ENCODE measurements around the gene FLNC. TPM values are rescaled to one million over a fixed set of nuclear protein-coding genes. Genes with fewer than 3 reads are reported as not detected.

Gene FLNC
- total and polyA plus RNA-seq, 2 donors (not counting 3 experiments of a cell fraction or from before 2014, with no cell fraction given), result 19.5 to 81.9 TPM

- intact Hi-C loops (cut with micrococcal nuclease), result no loop called here
- FAIRE-seq, result no peak
- no TSS peak for BruUV-seq (replicated peaks)
- H3K27me3 ChIP-seq (ENCODE audit: control insufficient read depth in 2 of 2, insufficient read depth in 2 of 2, low read length in 2 of 2), result peaks cover 6 to 19% of the 10 kb centered on the region in 2 experiments
- no peaks in the 10 kb centered on the region for H4K20me1 ChIP-seq (replicated peaks; ENCODE audit: control insufficient read depth, extremely low read depth, insufficient read depth, low read length)
- DNase-seq (ENCODE audit: low read depth, low spot score), result no peak
- no peaks in the 10 kb centered on the region for H3K4me1 ChIP-seq (ENCODE audit: control insufficient read depth, extremely low read depth, insufficient read depth, low read length)
- no peak overlapping the region for H3K27ac ChIP-seq (ENCODE audit: insufficient read depth, low read depth, low read length)
- no peak overlapping the region for H3K4me3 ChIP-seq (replicated peaks in 1 of 3; ENCODE audit: insufficient read depth in 1 of 3, low read depth in 1 of 3, low read length in 3 of 3)
- no peaks in the 10 kb centered on the region for H3K36me3 ChIP-seq (ENCODE audit: control insufficient read depth in 2 of 2, extremely low read depth in 1 of 2, insufficient read depth in 2 of 2, low read length in 2 of 2)
- H3K9me3 ChIP-seq (replicated peaks; ENCODE audit: control insufficient read depth, insufficient read depth, low read length), result no peaks in the 10 kb centered on the region
- POLR2A ChIA-PET, result no interaction called here
- TF ChIP-seq MYC (IDR thresholded peaks at IDR 0.05; ENCODE audit: low read depth, low read length) (no peak), CTCF (IDR thresholded peaks at IDR 0.05; ENCODE audit: extremely low read depth in 1 of 2, insufficient read depth in 1 of 2, low read depth in 1 of 2, low read length in 2 of 2) (no peak), GATA2 (IDR thresholded peaks at IDR 0.05; ENCODE audit: insufficient read depth, insufficient read length, low read depth, low read length) (no peak), MAX (IDR thresholded peaks at IDR 0.05; ENCODE audit: insufficient read depth, insufficient read length) (no peak), FOS (IDR thresholded peaks at IDR 0.05; ENCODE audit: borderline replicate concordance, insufficient read depth, low read length) (no peak), POLR2AphosphoS5 (IDR thresholded peaks at IDR 0.05; ENCODE audit: insufficient read depth, low read depth, low read length) (no peak), EZH2 (IDR thresholded peaks at IDR 0.05; ENCODE audit: borderline replicate concordance, low read depth, low read length, severe bottlenecking) (no peak), JUN (IDR thresholded peaks at IDR 0.05; ENCODE audit: borderline replicate concordance, insufficient read depth, insufficient read length, low read depth) (no peak), POLR2A (IDR thresholded peaks at IDR 0.05; ENCODE audit: low read depth, low read length) (no peak)
- H3K9ac ChIP-seq (replicated peaks; ENCODE audit: extremely low read depth, insufficient read depth, low read length), result no peak overlapping the region
- H3K79me2 ChIP-seq (ENCODE audit: control insufficient read depth, insufficient read depth, low read length), result no peaks in the 10 kb centered on the region
- dilution Hi-C loops (cut with MboI; ENCODE audit: extremely low pct_ligation_motif_present, low sequenced_read_pairs), result no loop called here
- H3K9me1 ChIP-seq (replicated peaks; ENCODE audit: control insufficient read depth, extremely low read depth, insufficient read depth, low read length), result no peaks in the 10 kb centered on the region
- H2AFZ ChIP-seq (ENCODE audit: low read depth, low read length), result no peak overlapping the region
- no peak overlapping the region for H3K4me2 ChIP-seq (ENCODE audit: insufficient read depth, low read length)
- CTCF ChIA-PET, result no interaction called here
These were observed 63.9 kb downstream of the FLNC start for GRCh38 chr7:128894101-128894440.

Measured in endothelial cell of umbilical vein (primary cell).